Neuronal stem cell (in vitro differentiated cells): ENCODE measurements around the gene FAAP100.

ENCODE experiments used
- DNase-seq: peaks from one replicate; pipeline ENCODE4 v3.0.0-alpha.2; 2013; ENCODE audit warnings: low spot score
- H2AFZ ChIP-seq: one replicate; pipeline ENCODE4 v1.6.1; 2013; ENCODE audit warnings: mild to moderate bottlenecking, low read length, inconsistent platforms
- H2AK5ac ChIP-seq: 2 replicates; pipeline ENCODE4 v1.6.1; 2013; ENCODE audit warnings: low read depth, mild to moderate bottlenecking, inconsistent platforms, low read length, moderate library complexity, mixed read lengths
- H2BK120ac ChIP-seq: 2 replicates; pipeline ENCODE4 v1.6.1; 2013; ENCODE audit warnings: low read depth, mild to moderate bottlenecking, inconsistent platforms, low read length, moderate library complexity, mixed read lengths
- H2BK12ac ChIP-seq: one replicate; pipeline ENCODE4 v1.6.1; 2013; ENCODE audit warnings: low read length, inconsistent platforms
- H2BK15ac ChIP-seq: 2 replicates; pipeline ENCODE4 v1.6.1; 2013; ENCODE audit warnings: mild to moderate bottlenecking, low read length, inconsistent platforms, mixed read lengths
- H2BK5ac ChIP-seq: one replicate; pipeline ENCODE4 v1.6.1; 2013; ENCODE audit warnings: inconsistent platforms, mild to moderate bottlenecking, low read length, moderate library complexity
- H3K14ac ChIP-seq: one replicate; pipeline ENCODE4 v1.6.1; 2013; ENCODE audit warnings: low read length, inconsistent platforms
- H3K18ac ChIP-seq: 2 replicates; pipeline ENCODE4 v1.6.1; 2013; ENCODE audit warnings: low read length, inconsistent platforms
- H3K23ac ChIP-seq: 2 replicates; pipeline ENCODE4 v1.6.1; 2013; ENCODE audit warnings: low read depth, mild to moderate bottlenecking, mixed read lengths, low read length, inconsistent platforms; ENCODE audit not compliant: poor library complexity
- H3K27ac ChIP-seq: replicated peaks from 3 replicates; pipeline ENCODE4 v1.5.1; 2013; ENCODE audit warnings: low read length, inconsistent platforms
- H3K27me3 ChIP-seq, 3 experiments: 2 replicates each; pipeline ENCODE4 v1.6.1; 2013; ENCODE audit warnings: low read length in 3 of 3, mild to moderate bottlenecking in 2 of 3, inconsistent platforms in 1 of 3, low read depth in 1 of 3, mixed read lengths in 1 of 3, moderate library complexity in 1 of 3; ENCODE audit not compliant: control insufficient read depth in 3 of 3, insufficient read depth in 3 of 3
- H3K36me3 ChIP-seq, 2 donors: replicated peaks in 1 of 2; 2 replicates each; pipeline ENCODE4 v1.6.1; 2013; ENCODE audit warnings: low read length in 2 of 2; ENCODE audit not compliant: control insufficient read depth in 2 of 2, insufficient read depth in 2 of 2
- H3K4ac ChIP-seq: 2 replicates; pipeline ENCODE4 v1.6.1; 2013; ENCODE audit warnings: inconsistent platforms, mild to moderate bottlenecking, low read length, moderate library complexity
- H3K4me1 ChIP-seq, 2 donors: 1 replicate in 1 of 2; 2 replicates in 1 of 2; pipeline ENCODE4 v1.6.1; 2013; ENCODE audit warnings: low read length in 2 of 2, low read depth in 1 of 2; ENCODE audit not compliant: control insufficient read depth in 2 of 2, insufficient read depth in 1 of 2
- H3K4me2 ChIP-seq: one replicate; pipeline ENCODE4 v1.6.1; 2013; ENCODE audit warnings: mild to moderate bottlenecking, low read length, inconsistent platforms; ENCODE audit not compliant: insufficient read depth, poor library complexity, severe bottlenecking
- H3K4me3 ChIP-seq, 2 donors: 2 replicates each; pipeline ENCODE4 v1.5.1; 2013; ENCODE audit warnings: low read length in 2 of 2, mild to moderate bottlenecking in 2 of 2, inconsistent platforms in 1 of 2, moderate library complexity in 1 of 2
- H3K79me1 ChIP-seq: one replicate; pipeline ENCODE4 v1.6.1; 2013; ENCODE audit warnings: low read depth, mild to moderate bottlenecking, inconsistent platforms, low read length, moderate library complexity
- H3K9ac ChIP-seq: one replicate; pipeline ENCODE4 v1.6.1; 2013; ENCODE audit warnings: mild to moderate bottlenecking, low read depth, low read length, inconsistent platforms; ENCODE audit not compliant: poor library complexity
- H3K9me3 ChIP-seq, 2 donors: replicated peaks in 1 of 2; 2 replicates each; pipeline versions ENCODE3 to v1.6.1; 2013; ENCODE audit warnings: low read length in 2 of 2, mild to moderate bottlenecking in 2 of 2, inconsistent platforms in 1 of 2, low read depth in 1 of 2, mixed read lengths in 1 of 2, moderate library complexity in 1 of 2; ENCODE audit not compliant: control insufficient read depth in 2 of 2, insufficient read depth in 1 of 2
- H4K8ac ChIP-seq: one replicate; pipeline ENCODE4 v1.6.1; 2013; ENCODE audit warnings: low read depth, mild to moderate bottlenecking, inconsistent platforms, low read length, moderate library complexity
- H4K91ac ChIP-seq: one replicate; pipeline ENCODE4 v1.6.1; 2013; ENCODE audit warnings: low read length, low read depth, mild to moderate bottlenecking, inconsistent platforms; ENCODE audit not compliant: poor library complexity
- WGBS, 2 donors: extraction: QIAGEN DNeasy Blood & Tissue Kit; methylation state at CpG; one replicate each; pipeline ENCODE4 v1.1.7; 2013; ENCODE audit warnings: missing lambda C conversion rate in 2 of 2, mixed read lengths in 1 of 2; ENCODE audit not compliant: insufficient read length in 2 of 2, insufficient replicate concordance in 1 of 2; ENCODE audit errors: extremely low coverage in 2 of 2; 5-methylcytosine and 5-hydroxymethylcytosine counted together

Gene FAAP100

GRCh38 chr17:81536299-81537290 is 15.6 kb downstream of the FAAP100 start:
- Histone ChIP-seq H3K4ac (no peak overlapping the region), H3K18ac (peak overlapping the region; percentile 95), H2BK5ac (peak overlapping the region; percentile 39), H4K91ac (no peak overlapping the region), H3K9me3 (peaks cover 0 to 2% of the 10 kb centered on the region in 2 donors), H3K9ac (peak overlapping the region; percentile 70), H2BK120ac (peak overlapping the region; percentile 54), H4K8ac (peak overlapping the region; percentile 3), H2AFZ (no peak overlapping the region), H2AK5ac (peak overlapping the region; percentile 94), H3K27me3 (peaks cover 0 to 18% (median 6%) of the 10 kb centered on the region in 3 experiments), H2BK15ac (peak overlapping the region; percentile 85), H3K27ac (no peak overlapping the region), H3K4me3 (no peak overlapping the region), H2BK12ac (peak overlapping the region; percentile 41), H3K4me1 (peaks cover 2 to 6% of the 10 kb centered on the region in 2 donors), H3K14ac (peak overlapping the region; percentile 21), H3K4me2 (peak overlapping the region; percentile 43), H3K23ac (peak overlapping the region; percentile 89), H3K79me1 (peaks cover 2% of the 10 kb centered on the region), H3K36me3 (peaks cover 2 to 20% of the 10 kb centered on the region in 2 donors)
- no peak for DNase-seq
- WGBS, 2 donors = no CpG with 5 or more reads among the region's 89 CpGs

- peak overlapping the region; percentile 15 for H3K18ac ChIP-seq
Observed at GRCh38 chr17:81535480-81536298, 16.5 kb downstream of the FAAP100 start.

GRCh38 chr17:81535007-81535328 is 17.2 kb downstream of the FAAP100 start:
- no CpG with 5 or more reads among the region's 5 CpGs for WGBS, 2 donors

More at GRCh38 chr17:81535480-81536298, 16.5 kb downstream of the FAAP100 start:
- Histone ChIP-seq H2BK120ac (peak overlapping the region; percentile 54), H2AFZ (no peak overlapping the region), H3K14ac (no peak overlapping the region), H2BK12ac (no peak overlapping the region), H3K4me2 (no peak overlapping the region), H3K27me3 (peaks cover 0 to 18% (median 6%) of the 10 kb centered on the region in 3 experiments), H2AK5ac (peak overlapping the region; percentile 94), H4K91ac (no peak overlapping the region), H3K4me3 (peak overlapping the region in 1 of 2 donors; percentile 34), H3K79me1 (peaks cover 2% of the 10 kb centered on the region), H3K9me3 (peaks cover 0 to 5% of the 10 kb centered on the region in 2 donors), H3K36me3 (peaks cover 2 to 11% of the 10 kb centered on the region in 2 donors), H3K4me1 (peaks cover 2 to 6% of the 10 kb centered on the region in 2 donors), H3K27ac (no peak overlapping the region), H3K23ac (peak overlapping the region; percentile 89), H4K8ac (no peak overlapping the region), H2BK5ac (no peak overlapping the region), H3K9ac (peak overlapping the region; percentile 30), H3K4ac (no peak overlapping the region), H2BK15ac (no peak overlapping the region)
- WGBS, 2 donors = no CpG with 5 or more reads among the region's 13 CpGs
- no peak for DNase-seq

More at GRCh38 chr17:81535007-81535328, 17.2 kb downstream of the FAAP100 start:
- no peak for DNase-seq
- H3K4me2 ChIP-seq = no peak overlapping the region
- no peak overlapping the region for H3K14ac ChIP-seq
- H2AK5ac ChIP-seq = peak overlapping the region; percentile 70
- H3K79me1 ChIP-seq = peaks cover 2% of the 10 kb centered on the region
- H3K9me3 ChIP-seq = peaks cover 0 to 6% of the 10 kb centered on the region in 2 donors
- peaks cover 0 to 20% (median 6%) of the 10 kb centered on the region in 3 experiments for H3K27me3 ChIP-seq
- peaks cover under 1 to 4% of the 10 kb centered on the region in 2 donors for H3K36me3 ChIP-seq
- H2BK5ac ChIP-seq = no peak overlapping the region
- H3K18ac ChIP-seq = no peak overlapping the region
- no peak overlapping the region for H3K27ac ChIP-seq
- H4K8ac ChIP-seq = no peak overlapping the region
- H2AFZ ChIP-seq = no peak overlapping the region
- no peak overlapping the region for H3K23ac ChIP-seq
- no peak overlapping the region for H2BK12ac ChIP-seq
- H3K9ac ChIP-seq = no peak overlapping the region
- no peak overlapping the region for H4K91ac ChIP-seq
- no peak overlapping the region for H2BK15ac ChIP-seq
- H3K4me1 ChIP-seq = peaks cover 2 to 6% of the 10 kb centered on the region in 2 donors
- H3K4ac ChIP-seq = no peak overlapping the region
- no peak overlapping the region for H3K4me3 ChIP-seq
- H2BK120ac ChIP-seq = no peak overlapping the region
